GM12878 (cell line): ENCODE measurements around the gene ZNF425. TPM values are rescaled to one million over a fixed set of nuclear protein-coding genes. Genes with fewer than 3 reads are reported as not detected.

ENCODE experiments used
- ATAC-seq: fragments of 200-7000 bp; cut with Tn5 transposase; 3 replicates; pipeline ENCODE4 v1.9.1; 2020; ENCODE audit warnings: mild to moderate bottlenecking, moderate library complexity
- BruUV-seq: library from RNA; stranded (reverse); fragments of 400-500 nt; replicated peaks from 2 replicates; lab custom pipeline; 2021; lab: Mats Ljungman, UMichigan
- CTCF ChIA-PET: fragments of 300-600 bp; sonication (Branson Sonifier 250); formaldehyde crosslinking; extraction: SDS; loops from one replicate; lab custom pipeline; 2021; ENCODE audit warnings: inconsistent platforms; lab: Yijun Ruan, JAX
- POLR2A ChIA-PET: fragments of 350-600 bp; formaldehyde crosslinking; extraction: SDS; loops from one replicate; lab custom pipeline; 2021; ENCODE audit warnings: inconsistent platforms; lab: Charles Lee
- RAD21 ChIA-PET: fragments of 300-600 bp; sonication (Branson Sonifier 250); formaldehyde crosslinking; loops from one replicate; lab custom pipeline; 2023; ENCODE audit warnings: antibody characterized with exemption; ENCODE audit not compliant: unreplicated experiment; lab: Charles Lee
- SMC1A ChIA-PET: fragments of 300-600 bp; sonication (Branson Sonifier 250); formaldehyde crosslinking; loops from one replicate; lab custom pipeline; 2023; ENCODE audit not compliant: unreplicated experiment, uncharacterized antibody; lab: Charles Lee
- DNase-seq: peaks from one replicate; pipeline ENCODE4 v3.0.0-alpha.2; 2011; ENCODE audit warnings: low read depth, low spot score
- FAIRE-seq: peaks from 3 replicates; lab custom pipeline; 2011; peaks lifted over from hg19 to GRCh38; lab: Jason Lieb, UNC
- H2AFZ ChIP-seq: 2 replicates; pipeline ENCODE4 v1.6.0; 2011; ENCODE audit warnings: low read depth, low read length, control low read depth; ENCODE audit not compliant: control insufficient read depth
- H3K27ac ChIP-seq: 2 replicates; pipeline ENCODE4 v1.5.1; 2011; ENCODE audit warnings: control low read depth; ENCODE audit not compliant: control insufficient read depth, insufficient read depth
- H3K27me3 ChIP-seq, 2 experiments: replicated peaks in 1 of 2; 2 replicates each; pipeline versions ENCODE4 v1.6.0 to v1.6.1; 2011; ENCODE audit warnings: low read length in 1 of 2; ENCODE audit not compliant: control insufficient read depth in 2 of 2, insufficient read depth in 2 of 2
- H3K36me3 ChIP-seq, 2 experiments: 2 replicates each; pipeline ENCODE4 v1.5.1; 2011; ENCODE audit warnings: low read length in 1 of 2; ENCODE audit not compliant: control insufficient read depth in 2 of 2, insufficient read depth in 2 of 2
- H3K4me1 ChIP-seq: 2 replicates; pipeline ENCODE4 v1.6.1; 2011; ENCODE audit warnings: mild to moderate bottlenecking, low read length, moderate library complexity, mixed read lengths; ENCODE audit not compliant: control insufficient read depth, insufficient read depth
- H3K4me2 ChIP-seq: 2 replicates; pipeline ENCODE4 v1.6.0; 2011; ENCODE audit warnings: control low read depth; ENCODE audit not compliant: control insufficient read depth, insufficient read depth
- H3K4me3 ChIP-seq: fragments of 200-600 bp; sonication (generic); 2 replicates; pipeline ENCODE4 v1.5.1; 2016
- H3K79me2 ChIP-seq: 2 replicates; pipeline ENCODE4 v1.6.0; 2011; ENCODE audit warnings: low read length; ENCODE audit not compliant: control insufficient read depth, insufficient read depth
- H3K9ac ChIP-seq: 2 replicates; pipeline ENCODE4 v1.8.0; 2011; ENCODE audit warnings: low read length, control low read depth, mixed read lengths; ENCODE audit not compliant: control insufficient read depth, insufficient read depth
- H3K9me3 ChIP-seq: replicated peaks from 3 replicates; pipeline ENCODE4 v1.5.1; 2011; ENCODE audit warnings: mild to moderate bottlenecking, low read length; ENCODE audit not compliant: control insufficient read depth, insufficient read depth
- H4K20me1 ChIP-seq: 2 replicates; pipeline ENCODE4 v1.6.0; 2011; ENCODE audit not compliant: control insufficient read depth, insufficient read depth
- BCL3 ChIP-seq: IDR thresholded peaks from 2 replicates; pipeline ENCODE4 v1.6.1; 2011; ENCODE audit warnings: borderline replicate concordance, low read depth, mild to moderate bottlenecking, moderate library complexity, low read length; ENCODE audit not compliant: insufficient read depth, poor library complexity, severe bottlenecking
- BMI1 ChIP-seq: fragments of 450-650 bp; IDR thresholded peaks from 2 replicates; pipeline ENCODE4 v1.6.1; 2016; ENCODE audit warnings: mild to moderate bottlenecking, moderate library complexity, borderline replicate concordance
- CHD2 ChIP-seq: IDR thresholded peaks from 2 replicates; pipeline ENCODE4 v1.6.1; 2011; ENCODE audit warnings: low read depth, low read length, improper control_type of control experiment, borderline replicate concordance
- EP300 ChIP-seq, 2 experiments: fragments of 150-350 bp in 1 of 2; IDR thresholded peaks; 2 replicates each; pipeline ENCODE4 v1.6.1; 2011 to 2012; ENCODE audit warnings: low read depth in 2 of 2, low read length in 2 of 2, borderline replicate concordance in 1 of 2, improper control_type of control experiment in 1 of 2, inconsistent platforms in 1 of 2; ENCODE audit not compliant: control insufficient read depth in 1 of 2
- ESRRA ChIP-seq: IDR thresholded peaks from 2 replicates; pipeline ENCODE4 v1.6.1; 2012; ENCODE audit warnings: mild to moderate bottlenecking, low read length, improper control_type of control experiment
- GATAD2B ChIP-seq: fragments of 450-650 bp; conservative IDR thresholded peaks from 2 replicates; pipeline ENCODE4 v1.6.1; 2017; ENCODE audit warnings: low read depth, mild to moderate bottlenecking, moderate library complexity
- MXI1 ChIP-seq: fragments of 150-350 bp; IDR thresholded peaks from 2 replicates; pipeline ENCODE4 v1.6.1; 2011; ENCODE audit warnings: low read depth, mild to moderate bottlenecking, inconsistent platforms, low read length, improper control_type of control experiment
- POLR2A ChIP-seq: IDR thresholded peaks from 2 replicates; pipeline ENCODE4 v1.6.1; 2011; ENCODE audit warnings: low read depth, mild to moderate bottlenecking, low read length
- POU2F2 ChIP-seq: IDR thresholded peaks from 3 replicates; pipeline ENCODE4 v1.6.1; 2011; ENCODE audit warnings: low read depth, mild to moderate bottlenecking, low read length, borderline replicate concordance
- PRDM15 ChIP-seq: fragments of 450-650 bp; formaldehyde crosslinking; IDR thresholded peaks from 2 replicates; pipeline ENCODE4 v1.4.0; 2020; ENCODE audit warnings: mild to moderate bottlenecking, moderate library complexity
- SP1 ChIP-seq: IDR thresholded peaks from one replicate; pipeline ENCODE4 v1.6.1; 2011; ENCODE audit warnings: low read depth, low read length
- ZNF217 ChIP-seq: fragments of 450-650 bp; IDR thresholded peaks from 2 replicates; pipeline ENCODE4 v1.6.1; 2017; ENCODE audit warnings: antibody characterized with exemption, mild to moderate bottlenecking
- ZNF622 ChIP-seq: fragments of 450-650 bp; IDR thresholded peaks from 2 replicates; pipeline ENCODE4 v1.6.1; 2017; ENCODE audit warnings: mild to moderate bottlenecking, inconsistent platforms
- WGBS: methylation state at CpG from one replicate; pipeline ENCODE4 v1.1.6; 2016; ENCODE audit warnings: low lambda C conversion rate; ENCODE audit not compliant: insufficient replicate concordance, insufficient coverage; ENCODE audit errors: missing lambda C conversion rate; 5-methylcytosine and 5-hydroxymethylcytosine counted together
- in situ Hi-C: fragments of 300-500 bp; cut with MboI; formaldehyde crosslinking; loops from 9 replicates; pipeline ENCODE4 v1.14.3; 2018; ENCODE audit warnings: mixed read lengths
- intact Hi-C: fragments of 100-400 bp; cut with micrococcal nuclease; formaldehyde crosslinking; loops from one replicate; pipeline ENCODE4 v1.14.2; 2022; ENCODE audit not compliant: unreplicated experiment
- polyA plus RNA-seq, 11 experiments: library from polyadenylated mRNA; depleted of rRNA in 4 of 11; unstranded in 6 of 11; stranded (reverse) in 5 of 11; fragments of >200 nt; fragmentation: Nextera tagmentation in 4 of 11; fragmentation: Illumina TruSeq in 1 of 11; extraction: Ambion mirVana in 4 of 11; extraction: Trizol in 1 of 11; gene quantifications; 1 replicate in 1 of 11; 2 replicates in 10 of 11; pipeline versions ENCODE4 v1.2.1 to v1.2.3, GENCODE V29; 2011 to 2016; ENCODE audit warnings: inconsistent platforms in 2 of 11, missing spikeins in 2 of 11, low read depth in 1 of 11
- total RNA-seq, 4 experiments: library from RNA; depleted of rRNA in 3 of 4; stranded (reverse); fragments of >200 nt in 3 of 4; fragmentation: Illumina TruSeq in 1 of 4; extraction: Trizol in 1 of 4; gene quantifications; 2 replicates each; pipeline versions ENCODE4 v1.2.1 to v1.2.3, GENCODE V29; 2013 to 2021

ZNF425 gene
- total and polyA plus RNA-seq, 10 of the 15 experiments (the other 5 are each of a cell fraction or from before 2014, with no cell fraction given): 0.19 to 1.8 (median 0.91) TPM

- POLR2A ChIA-PET: interaction anchor here (0.8 to 3.0 kb wide), 7 partner anchors 10 to 114 kb away, joined by 3 to 31 read pairs (median 4); partner anchors contain the start of genes ZNF282, ZNF425 and ZNF783
- SMC1A ChIA-PET: interaction anchor here (1.1 to 1.7 kb wide), 3 partner anchors 47 to 137 kb away, joined by 3 read pairs; partner anchors contain the start of gene ZNF282
- 0 out of 2 replicates have a peak, but pooled peaks have one; percentile 23 for TF ChIP-seq CHD2
- TF ChIP-seq EP300 (IDR thresholded peaks at IDR 0.05; ENCODE audit: borderline replicate concordance in 1 of 2, control insufficient read depth in 1 of 2, low read depth in 2 of 2, low read length in 2 of 2): peak in 1 of 2 experiments; percentile 12; a peak in 1 of 4 replicates
- TF ChIP-seq POU2F2: no peak
- no peak for TF ChIP-seq PRDM15 (CRISPR knock-in tag)
- peak; percentile 77 for TF ChIP-seq BMI1
- TF ChIP-seq ZNF622: no peak
- TF ChIP-seq SP1: no peak
- peak; percentile 63 for TF ChIP-seq POLR2A
- TF ChIP-seq ESRRA: no peak
- TF ChIP-seq BCL3: no peak
- peak; percentile 9; the same call in 1 of the 2 replicates for TF ChIP-seq GATAD2B
- peak; percentile 49; the same call in 1 of the 2 replicates for TF ChIP-seq MXI1
- TF ChIP-seq ZNF217: no peak
These were observed 21.9 kb upstream of the ZNF425 start for GRCh38 chr7:149147752-149148653.

More at GRCh38 chr7:149147752-149148653, 21.9 kb upstream of the ZNF425 start:
- RAD21 ChIA-PET: interaction anchor here (0.9 to 3.4 kb wide), 9 partner anchors 10 to 114 kb away, joined by 3 to 20 read pairs (median 4); partner anchors contain the start of genes ZNF282, ZNF425 and ZNF783
- peak overlapping the region; percentile 94 for H3K27ac ChIP-seq
- no peak for DNase-seq
- 1% methylated on average over 83 of the region's 86 CpGs for WGBS
- no peak for FAIRE-seq
- in situ Hi-C loops: no loop called here
- H3K4me3 ChIP-seq: peak overlapping the region; percentile 80
- peaks cover 55% of the 10 kb centered on the region for H3K79me2 ChIP-seq
- peak; percentile 47 for ATAC-seq
- peak overlapping the region; percentile 82 for H3K9ac ChIP-seq
- CTCF ChIA-PET: interaction anchor here (0.9 to 3.4 kb wide), 13 partner anchors 10 to 451 kb away, joined by 3 to 37 read pairs (median 4); partner anchors contain the start of genes ZNF282 and ZNF425
- H4K20me1 ChIP-seq: no peaks in the 10 kb centered on the region
- H2AFZ ChIP-seq: peak overlapping the region; percentile 82
- H3K9me3 ChIP-seq: no peaks in the 10 kb centered on the region
- intact Hi-C loops: loop anchor here (1.0 to 10.0 kb wide), 5 partner anchors 22 to 474 kb away; partner anchors contain the start of genes ZNF212, ZNF282 and ZNF425
- peak overlapping the region; percentile 78 for H3K4me2 ChIP-seq
- TSS peak; percentile 56 for BruUV-seq
- peaks cover 5% of the 10 kb centered on the region for H3K4me1 ChIP-seq
- no peaks in the 10 kb centered on the region for H3K27me3 ChIP-seq
- no peaks in the 10 kb centered on the region for H3K36me3 ChIP-seq
